OCI-LY3 (cell line): ENCODE measurements around the gene SYTL1.

Source experiments
- H2AFZ ChIP-seq: fragments of 200-600, 300-600 bp; shearing (Covaris generic); 2 replicates; pipeline ENCODE4 v1.6.0; 2014; ENCODE audit warnings: antibody characterized with exemption, low read depth, low read length
- H3K27ac ChIP-seq: fragments of 200-600, 300-600 bp; sonication (generic); 2 replicates; pipeline ENCODE4 v1.5.1; 2014; ENCODE audit warnings: mild to moderate bottlenecking, low read length, moderate library complexity, mixed read lengths
- H3K27me3 ChIP-seq: fragments of 200-600, 300-600 bp; sonication (generic); 2 replicates; pipeline ENCODE4 v1.6.1; 2014; ENCODE audit warnings: low read depth, low read length, mixed read lengths
- H3K36me3 ChIP-seq: fragments of 200-600, 300-600 bp; sonication (generic); replicated peaks from 2 replicates; pipeline ENCODE3; 2014; ENCODE audit warnings: low read depth, low read length, mixed read lengths
- H3K4me1 ChIP-seq: fragments of 300-600, 200-600 bp; sonication (generic); 2 replicates; pipeline ENCODE4 v1.6.1; 2014; ENCODE audit warnings: low read length, mixed read lengths
- H3K4me2 ChIP-seq: fragments of 200-600, 300-600 bp; sonication (generic); 2 replicates; pipeline ENCODE4 v1.6.1; 2014; ENCODE audit warnings: low read length, mixed read lengths
- H3K4me3 ChIP-seq: fragments of 300-600, 200-600 bp; sonication (generic); 2 replicates; pipeline ENCODE4 v1.5.1; 2014; ENCODE audit warnings: antibody characterized with exemption, mild to moderate bottlenecking, low read length, moderate library complexity
- H3K79me2 ChIP-seq: fragments of 300-600, 200-600 bp; shearing (Covaris generic); 2 replicates; pipeline ENCODE4 v1.6.1; 2014; ENCODE audit warnings: mild to moderate bottlenecking, low read length, mixed read lengths
- H3K9ac ChIP-seq: fragments of 300-600, 200-600 bp; shearing (Covaris generic); 2 replicates; pipeline ENCODE4 v1.6.0; 2014; ENCODE audit warnings: mild to moderate bottlenecking, low read length, moderate library complexity
- H3K9me3 ChIP-seq: fragments of 200-600, 300-600 bp; shearing (Covaris generic); 2 replicates; pipeline ENCODE4 v1.6.1; 2014; ENCODE audit warnings: low read length, mixed read lengths; ENCODE audit not compliant: insufficient read depth
- H4K20me1 ChIP-seq: fragments of 200-600, 300-600 bp; sonication (generic); 2 replicates; pipeline ENCODE4 v1.6.1; 2016; ENCODE audit warnings: low read length, mixed read lengths; ENCODE audit not compliant: insufficient read depth
- EZH2phosphoT487 ChIP-seq: fragments of 200-600 bp; shearing (Covaris generic); IDR thresholded peaks from 2 replicates; pipeline ENCODE4 v1.6.1; 2018; ENCODE audit warnings: antibody characterized with exemption, mixed run types, low read depth
- TF ChIP-seq, protein P1 (sequence below): fragments of 200-600, 300-600 bp; sonication (generic); IDR thresholded peaks from 2 replicates; pipeline ENCODE4 v1.5.1; 2014; ENCODE audit warnings: antibody characterized with exemption, low read length, low read depth

SYTL1 gene

DNA sequence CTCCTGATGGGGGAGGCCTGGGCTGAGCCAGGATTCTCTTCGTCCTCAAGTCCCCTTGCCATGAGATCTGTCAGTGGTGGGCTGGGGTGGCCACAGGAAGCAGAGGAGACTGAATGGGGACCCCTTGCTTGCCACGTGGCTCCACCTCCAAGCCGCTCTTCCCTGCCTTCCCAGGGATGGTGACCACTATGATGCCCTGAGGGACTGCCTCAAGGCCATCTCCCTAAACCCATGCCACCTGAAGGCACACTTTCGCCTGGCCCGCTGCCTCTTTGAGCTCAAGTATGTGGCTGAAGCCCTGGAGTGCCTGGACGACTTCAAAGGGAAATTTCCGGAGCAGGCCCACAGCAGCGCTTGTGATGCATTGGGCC is 40.8 kb upstream of the SYTL1 start:
- H3K79me2 ChIP-seq = no peaks in the 10 kb centered on the region
- TF ChIP-seq, protein P1, sequence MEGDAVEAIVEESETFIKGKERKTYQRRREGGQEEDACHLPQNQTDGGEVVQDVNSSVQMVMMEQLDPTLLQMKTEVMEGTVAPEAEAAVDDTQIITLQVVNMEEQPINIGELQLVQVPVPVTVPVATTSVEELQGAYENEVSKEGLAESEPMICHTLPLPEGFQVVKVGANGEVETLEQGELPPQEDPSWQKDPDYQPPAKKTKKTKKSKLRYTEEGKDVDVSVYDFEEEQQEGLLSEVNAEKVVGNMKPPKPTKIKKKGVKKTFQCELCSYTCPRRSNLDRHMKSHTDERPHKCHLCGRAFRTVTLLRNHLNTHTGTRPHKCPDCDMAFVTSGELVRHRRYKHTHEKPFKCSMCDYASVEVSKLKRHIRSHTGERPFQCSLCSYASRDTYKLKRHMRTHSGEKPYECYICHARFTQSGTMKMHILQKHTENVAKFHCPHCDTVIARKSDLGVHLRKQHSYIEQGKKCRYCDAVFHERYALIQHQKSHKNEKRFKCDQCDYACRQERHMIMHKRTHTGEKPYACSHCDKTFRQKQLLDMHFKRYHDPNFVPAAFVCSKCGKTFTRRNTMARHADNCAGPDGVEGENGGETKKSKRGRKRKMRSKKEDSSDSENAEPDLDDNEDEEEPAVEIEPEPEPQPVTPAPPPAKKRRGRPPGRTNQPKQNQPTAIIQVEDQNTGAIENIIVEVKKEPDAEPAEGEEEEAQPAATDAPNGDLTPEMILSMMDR = no peak
- no peak for TF ChIP-seq EZH2phosphoT487
- no peaks in the 10 kb centered on the region for H3K27me3 ChIP-seq
- H3K4me1 ChIP-seq = no peaks in the 10 kb centered on the region
- H3K36me3 ChIP-seq = peaks cover 6% of the 10 kb centered on the region
- no peak overlapping the region for H3K9ac ChIP-seq
- no peak overlapping the region for H3K27ac ChIP-seq
- H2AFZ ChIP-seq = no peak overlapping the region
- no peak overlapping the region for H3K4me3 ChIP-seq
- H4K20me1 ChIP-seq = no peaks in the 10 kb centered on the region
- no peaks in the 10 kb centered on the region for H3K9me3 ChIP-seq
- no peak overlapping the region for H3K4me2 ChIP-seq

DNA sequence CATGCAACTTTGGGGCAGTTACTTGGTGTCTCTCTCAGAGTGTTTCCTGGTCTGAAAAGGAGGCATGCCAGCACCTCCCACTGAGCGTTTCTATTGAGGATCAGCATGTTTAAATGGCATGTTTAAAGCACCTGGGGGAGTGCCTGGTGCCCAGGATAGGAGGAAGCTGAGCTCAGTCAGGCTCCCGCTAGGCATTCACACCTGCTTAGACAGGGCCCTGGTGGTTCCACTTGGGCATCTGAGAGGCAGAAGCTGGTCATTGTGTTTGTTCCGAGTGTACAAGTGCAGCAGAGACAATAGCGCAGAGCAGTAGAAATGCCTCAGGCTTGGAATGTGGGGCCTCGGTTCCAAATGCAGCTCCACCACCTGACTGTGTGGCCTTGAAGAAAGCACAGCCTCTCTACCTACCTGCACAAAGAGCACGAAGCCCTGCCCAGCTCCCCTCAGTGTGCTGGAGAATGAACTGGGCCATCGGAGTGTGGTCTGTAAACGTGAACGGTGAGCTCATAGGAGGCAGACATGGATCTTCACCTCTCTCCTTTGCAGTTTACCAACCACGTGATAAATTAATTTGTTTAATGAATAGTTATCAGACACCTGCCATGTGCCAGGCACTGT is 40.1 kb upstream of the SYTL1 start:
- no peaks in the 10 kb centered on the region for H3K79me2 ChIP-seq
- no peaks in the 10 kb centered on the region for H3K9me3 ChIP-seq
- H2AFZ ChIP-seq = no peak overlapping the region
- H3K27me3 ChIP-seq = no peaks in the 10 kb centered on the region
- TF ChIP-seq, protein P1 = no peak
- no peak for TF ChIP-seq EZH2phosphoT487
- H3K4me3 ChIP-seq = no peak overlapping the region
- no peaks in the 10 kb centered on the region for H3K4me1 ChIP-seq
- H3K36me3 ChIP-seq = peaks cover 6% of the 10 kb centered on the region
- H4K20me1 ChIP-seq = no peaks in the 10 kb centered on the region
- no peak overlapping the region for H3K9ac ChIP-seq
- no peak overlapping the region for H3K4me2 ChIP-seq
- H3K27ac ChIP-seq = no peak overlapping the region

DNA sequence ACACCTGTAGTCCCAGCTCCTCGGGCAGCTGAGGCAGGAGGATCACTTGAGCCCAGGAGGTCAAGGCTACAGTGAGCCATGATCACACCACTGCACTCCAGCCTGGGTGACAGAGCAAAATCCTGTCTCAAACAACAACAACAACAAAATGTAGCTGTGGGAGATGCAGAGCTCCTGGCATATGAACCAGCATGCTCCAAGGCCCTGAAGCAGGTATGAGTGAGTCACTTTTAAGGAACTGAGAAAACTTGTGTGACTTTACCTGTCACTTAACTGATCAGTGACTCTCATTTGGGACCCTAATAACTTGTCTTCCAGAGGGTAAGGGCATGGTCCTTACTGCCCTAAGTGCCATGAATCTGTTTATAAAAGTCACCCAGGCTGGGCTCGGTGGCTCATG is 39.2 kb upstream of the SYTL1 start:
- Histone ChIP-seq H3K36me3 (no peaks in the 10 kb centered on the region), H3K4me3 (no peak overlapping the region), H3K9me3 (no peaks in the 10 kb centered on the region), H3K9ac (no peak overlapping the region), H4K20me1 (no peaks in the 10 kb centered on the region), H3K4me1 (no peaks in the 10 kb centered on the region), H3K27ac (no peak overlapping the region), H3K27me3 (no peaks in the 10 kb centered on the region), H3K79me2 (no peaks in the 10 kb centered on the region), H2AFZ (no peak overlapping the region), H3K4me2 (no peak overlapping the region)
- TF ChIP-seq, protein P1 = no peak
- no peak for TF ChIP-seq EZH2phosphoT487

DNA sequence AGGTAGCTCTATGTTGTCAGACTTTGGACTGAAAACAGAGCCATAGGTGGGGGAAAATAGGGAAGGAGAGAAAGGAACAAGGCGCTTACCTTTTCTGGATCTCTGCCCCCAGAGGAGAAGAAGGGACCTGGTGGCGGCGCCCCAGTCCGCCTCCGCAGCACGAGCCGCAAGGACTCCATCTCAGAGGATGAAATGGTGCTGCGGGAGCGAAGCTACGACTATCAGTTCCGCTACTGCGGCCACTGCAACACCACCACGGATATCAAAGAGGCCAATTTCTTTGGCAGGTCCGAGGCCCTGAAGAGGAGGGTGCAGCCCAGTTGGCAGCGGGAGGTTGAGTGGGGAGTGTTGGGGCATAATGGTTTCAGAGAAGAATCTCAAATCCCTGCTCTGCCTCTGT is 38.3 kb upstream of the SYTL1 start:
- Histone ChIP-seq H3K4me1 (no peaks in the 10 kb centered on the region), H3K9me3 (no peaks in the 10 kb centered on the region), H3K27ac (no peak overlapping the region), H3K79me2 (no peaks in the 10 kb centered on the region), H2AFZ (no peak overlapping the region), H3K4me3 (no peak overlapping the region), H3K36me3 (no peaks in the 10 kb centered on the region), H3K4me2 (no peak overlapping the region), H3K27me3 (no peaks in the 10 kb centered on the region), H3K9ac (no peak overlapping the region), H4K20me1 (no peaks in the 10 kb centered on the region)
- no peak for TF ChIP-seq EZH2phosphoT487
- TF ChIP-seq, protein P1 = no peak
